HG03159 (cell line): ENCODE data around the gene OR8K1.

Experiments used
- ATAC-seq: cut with Tn5 transposase; IDR thresholded peaks from one replicate; pipeline ENCODE4 v1.9.1; 2021; ENCODE audit warnings: mild to moderate bottlenecking, moderate library complexity; ENCODE audit not compliant: unreplicated experiment

Gene OR8K1

GRCh38 chr11:56345739-56346138 is at the start of gene OR8K1:
Gene OR8K1, plus strand, starts transcription at chr11:56346039. Its CDS starts 0 bp downstream, at chr11:56346039.
- ATAC-seq, result no peak

GRCh38 chr11:56296898-56297297 is 48.9 kb upstream of the OR8K1 start:
- ATAC-seq, result no peak

- no peak for ATAC-seq
Observed at GRCh38 chr11:56307836-56308235, 38.0 kb upstream of the OR8K1 start.

GRCh38 chr11:56314844-56315243 is 31.0 kb upstream of the OR8K1 start, which contains the start of gene OR8K3:
Gene OR8K3, plus strand, starts transcription at chr11:56315144. Its CDS starts 3,163 bp downstream, at chr11:56318307.
- ATAC-seq, result no peak

- ATAC-seq, result no peak
Observed at GRCh38 chr11:56331861-56332491, 13.9 kb upstream of the OR8K1 start.

- no peak for ATAC-seq
Observed at GRCh38 chr11:56333156-56333555, 12.7 kb upstream of the OR8K1 start.

GRCh38 chr11:56340289-56340688 is 5.5 kb upstream of the OR8K1 start:
- ATAC-seq, result no peak

GRCh38 chr11:56353991-56354390 is 8.2 kb downstream of the OR8K1 start, which contains the start of gene OR8J1:
Gene OR8J1, plus strand, starts transcription at chr11:56354291. Its CDS starts 5,956 bp downstream, at chr11:56360247.
- no peak for ATAC-seq

- ATAC-seq, result no peak
Observed at GRCh38 chr11:56375324-56375723, 29.5 kb downstream of the OR8K1 start, which contains the start of gene OR8U1. Gene OR8U1, plus strand, starts transcription at chr11:56375624. Its CDS starts 0 bp downstream, at chr11:56375624.

GRCh38 chr11:56380120-56380519 is 34.3 kb downstream of the OR8K1 start:
- no peak for ATAC-seq

- no peak for ATAC-seq
Observed at GRCh38 chr11:56394381-56394780, 48.5 kb downstream of the OR8K1 start.

- ATAC-seq, result no peak
Observed at GRCh38 chr11:56396047-56396446, 50.2 kb downstream of the OR8K1 start.
